ENCODE measurements around the gene RPL5.

The RPL5 gene

GRCh38 chr1:92844439-92844838 is 12.6 kb downstream of the RPL5 start:
- no peaks in the 10 kb centered on the region for H3K27me3 ChIP-seq (replicated peaks; ENCODE audit: insufficient read depth, low read length)
- H3K4me3 ChIP-seq (ENCODE audit: low read length) = no peak overlapping the region
- H3K27ac ChIP-seq (ENCODE audit: low read length) = no peak overlapping the region
- DNase-seq = no peak
- no peaks in the 10 kb centered on the region; the same call in 1 of the 2 replicates for H3K36me3 ChIP-seq (replicated peaks; ENCODE audit: insufficient read depth, low read length)
- no peaks in the 10 kb centered on the region for H3K9me3 ChIP-seq (replicated peaks; ENCODE audit: insufficient read depth, low read length)
- H3K9ac ChIP-seq (ENCODE audit: low read length) = no peak overlapping the region
- no peaks in the 10 kb centered on the region for H3K9me2 ChIP-seq (replicated peaks; ENCODE audit: insufficient read depth, low read length)
- TF ChIP-seq, protein P1, sequence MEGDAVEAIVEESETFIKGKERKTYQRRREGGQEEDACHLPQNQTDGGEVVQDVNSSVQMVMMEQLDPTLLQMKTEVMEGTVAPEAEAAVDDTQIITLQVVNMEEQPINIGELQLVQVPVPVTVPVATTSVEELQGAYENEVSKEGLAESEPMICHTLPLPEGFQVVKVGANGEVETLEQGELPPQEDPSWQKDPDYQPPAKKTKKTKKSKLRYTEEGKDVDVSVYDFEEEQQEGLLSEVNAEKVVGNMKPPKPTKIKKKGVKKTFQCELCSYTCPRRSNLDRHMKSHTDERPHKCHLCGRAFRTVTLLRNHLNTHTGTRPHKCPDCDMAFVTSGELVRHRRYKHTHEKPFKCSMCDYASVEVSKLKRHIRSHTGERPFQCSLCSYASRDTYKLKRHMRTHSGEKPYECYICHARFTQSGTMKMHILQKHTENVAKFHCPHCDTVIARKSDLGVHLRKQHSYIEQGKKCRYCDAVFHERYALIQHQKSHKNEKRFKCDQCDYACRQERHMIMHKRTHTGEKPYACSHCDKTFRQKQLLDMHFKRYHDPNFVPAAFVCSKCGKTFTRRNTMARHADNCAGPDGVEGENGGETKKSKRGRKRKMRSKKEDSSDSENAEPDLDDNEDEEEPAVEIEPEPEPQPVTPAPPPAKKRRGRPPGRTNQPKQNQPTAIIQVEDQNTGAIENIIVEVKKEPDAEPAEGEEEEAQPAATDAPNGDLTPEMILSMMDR (IDR thresholded peaks at IDR 0.05; ENCODE audit: low read length) = no peak
- TF ChIP-seq EZH2phosphoT487 (IDR thresholded peaks at IDR 0.05; ENCODE audit: low read length) = no peak
- TF ChIP-seq EZH2 (optimal IDR thresholded peaks at IDR 0.05; ENCODE audit: low read depth, low read length) = no peak
- H3F3A ChIP-seq (ENCODE audit: insufficient read depth, low read length) = peaks cover 15% of the 10 kb centered on the region; the same call in 1 of the 2 replicates
- peaks cover 9% of the 10 kb centered on the region; the same call in 1 of the 2 replicates for H4K20me1 ChIP-seq (ENCODE audit: insufficient read depth, low read length)
- peaks cover 18% of the 10 kb centered on the region for H3K79me2 ChIP-seq (ENCODE audit: low read length)
- no peak overlapping the region for H3K4me2 ChIP-seq (ENCODE audit: low read depth, low read length)
- no peaks in the 10 kb centered on the region for H3K4me1 ChIP-seq (ENCODE audit: low read length)
- H2AFZ ChIP-seq (ENCODE audit: low read length) = no peak overlapping the region

- no peaks in the 10 kb centered on the region; the same call in 1 of the 2 replicates for H4K20me1 ChIP-seq (ENCODE audit: insufficient read depth, low read length)
- no peak overlapping the region for H3K27ac ChIP-seq (ENCODE audit: low read length)
- peaks cover 15% of the 10 kb centered on the region; the same call in 1 of the 2 replicates for H3F3A ChIP-seq (ENCODE audit: insufficient read depth, low read length)
- H3K27me3 ChIP-seq (replicated peaks; ENCODE audit: insufficient read depth, low read length) = no peaks in the 10 kb centered on the region
- no peak overlapping the region for H3K4me2 ChIP-seq (ENCODE audit: low read depth, low read length)
- H3K79me2 ChIP-seq (ENCODE audit: low read length) = peaks cover 3% of the 10 kb centered on the region; the same call in 1 of the 2 replicates
- no peaks in the 10 kb centered on the region; the same call in 1 of the 2 replicates for H3K36me3 ChIP-seq (replicated peaks; ENCODE audit: insufficient read depth, low read length)
- DNase-seq = no peak
- no peaks in the 10 kb centered on the region for H3K4me1 ChIP-seq (ENCODE audit: low read length)
- TF ChIP-seq, protein P1 (IDR thresholded peaks at IDR 0.05; ENCODE audit: low read length) = no peak
- TF ChIP-seq EZH2 (optimal IDR thresholded peaks at IDR 0.05; ENCODE audit: low read depth, low read length) (no peak), EZH2phosphoT487 (IDR thresholded peaks at IDR 0.05; ENCODE audit: low read length) (no peak)
- H3K9ac ChIP-seq (ENCODE audit: low read length) = no peak overlapping the region
- H3K4me3 ChIP-seq (ENCODE audit: low read length) = no peak overlapping the region
- no peaks in the 10 kb centered on the region for H3K9me2 ChIP-seq (replicated peaks; ENCODE audit: insufficient read depth, low read length)
- no peaks in the 10 kb centered on the region for H3K9me3 ChIP-seq (replicated peaks; ENCODE audit: insufficient read depth, low read length)
- H2AFZ ChIP-seq (ENCODE audit: low read length) = no peak overlapping the region
Measured at GRCh38 chr1:92845908-92846307, 14.1 kb downstream of the RPL5 start.

- Histone ChIP-seq H3K4me1 (ENCODE audit: low read length) (no peaks in the 10 kb centered on the region), H3K27ac (ENCODE audit: low read length) (no peak overlapping the region), H3K4me2 (ENCODE audit: low read depth, low read length) (no peak overlapping the region), H3K79me2 (ENCODE audit: low read length) (peaks cover 12% of the 10 kb centered on the region), H3K27me3 (replicated peaks; ENCODE audit: insufficient read depth, low read length) (no peaks in the 10 kb centered on the region), H3K4me3 (ENCODE audit: low read length) (no peak overlapping the region), H3K36me3 (replicated peaks; ENCODE audit: insufficient read depth, low read length) (no peaks in the 10 kb centered on the region), H3F3A (ENCODE audit: insufficient read depth, low read length) (0 out of 2 replicates have a peak, but pooled peaks cover 5% of the 10 kb centered on the region), H3K9me3 (replicated peaks; ENCODE audit: insufficient read depth, low read length) (no peaks in the 10 kb centered on the region), H3K9me2 (replicated peaks; ENCODE audit: insufficient read depth, low read length) (no peaks in the 10 kb centered on the region), H3K9ac (ENCODE audit: low read length) (no peak overlapping the region), H4K20me1 (ENCODE audit: insufficient read depth, low read length) (no peaks in the 10 kb centered on the region), H2AFZ (ENCODE audit: low read length) (no peak overlapping the region)
- TF ChIP-seq EZH2phosphoT487 (IDR thresholded peaks at IDR 0.05; ENCODE audit: low read length) (no peak), EZH2 (optimal IDR thresholded peaks at IDR 0.05; ENCODE audit: low read depth, low read length) (no peak)
- TF ChIP-seq, protein P1 (IDR thresholded peaks at IDR 0.05; ENCODE audit: low read length) = no peak
- no peak for DNase-seq
Measured at GRCh38 chr1:92848201-92848600, 16.4 kb downstream of the RPL5 start.
